ENCODE results near the gene C1orf35.

Gene C1orf35

DNA sequence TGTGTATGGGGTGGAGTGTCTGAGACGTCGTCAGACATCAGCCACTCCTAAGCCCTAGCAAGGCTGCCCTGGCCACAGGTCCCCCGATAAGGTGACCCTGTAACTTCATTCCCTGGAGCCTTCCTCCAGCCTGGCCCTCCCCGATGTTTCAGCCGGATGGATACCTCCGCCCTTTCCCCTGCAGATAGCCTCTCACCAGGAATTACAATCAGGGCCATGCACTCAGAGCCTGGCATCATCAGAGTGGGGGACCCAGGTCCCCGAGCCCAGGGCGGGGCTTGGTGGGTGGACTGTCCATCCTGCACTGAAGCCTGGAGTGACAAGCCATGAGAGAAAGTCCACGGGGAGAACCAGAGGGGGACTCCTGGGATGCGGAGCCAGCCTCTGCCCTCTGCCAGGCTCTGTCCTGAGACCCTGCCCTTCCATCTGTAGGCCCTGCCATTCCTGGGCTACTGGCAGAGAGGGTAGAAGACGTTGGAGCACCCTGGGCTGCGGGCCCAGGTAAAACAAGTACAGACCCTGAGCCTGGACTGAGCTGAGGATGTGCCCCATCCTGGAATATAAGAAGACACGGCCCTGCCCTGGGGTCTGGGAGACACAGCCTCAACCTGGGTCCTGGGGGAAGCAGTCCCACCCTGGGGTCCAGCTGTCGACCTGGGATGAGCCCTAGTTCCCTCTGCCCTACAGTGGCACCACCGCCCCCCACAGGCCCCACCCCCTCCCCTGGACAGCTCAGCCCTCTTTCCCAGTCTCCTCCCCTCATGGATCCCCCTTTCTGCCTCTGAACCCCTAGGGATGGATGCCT is 37.4 kb downstream of the C1orf35 start:
- DNase-seq: no peak

DNA sequence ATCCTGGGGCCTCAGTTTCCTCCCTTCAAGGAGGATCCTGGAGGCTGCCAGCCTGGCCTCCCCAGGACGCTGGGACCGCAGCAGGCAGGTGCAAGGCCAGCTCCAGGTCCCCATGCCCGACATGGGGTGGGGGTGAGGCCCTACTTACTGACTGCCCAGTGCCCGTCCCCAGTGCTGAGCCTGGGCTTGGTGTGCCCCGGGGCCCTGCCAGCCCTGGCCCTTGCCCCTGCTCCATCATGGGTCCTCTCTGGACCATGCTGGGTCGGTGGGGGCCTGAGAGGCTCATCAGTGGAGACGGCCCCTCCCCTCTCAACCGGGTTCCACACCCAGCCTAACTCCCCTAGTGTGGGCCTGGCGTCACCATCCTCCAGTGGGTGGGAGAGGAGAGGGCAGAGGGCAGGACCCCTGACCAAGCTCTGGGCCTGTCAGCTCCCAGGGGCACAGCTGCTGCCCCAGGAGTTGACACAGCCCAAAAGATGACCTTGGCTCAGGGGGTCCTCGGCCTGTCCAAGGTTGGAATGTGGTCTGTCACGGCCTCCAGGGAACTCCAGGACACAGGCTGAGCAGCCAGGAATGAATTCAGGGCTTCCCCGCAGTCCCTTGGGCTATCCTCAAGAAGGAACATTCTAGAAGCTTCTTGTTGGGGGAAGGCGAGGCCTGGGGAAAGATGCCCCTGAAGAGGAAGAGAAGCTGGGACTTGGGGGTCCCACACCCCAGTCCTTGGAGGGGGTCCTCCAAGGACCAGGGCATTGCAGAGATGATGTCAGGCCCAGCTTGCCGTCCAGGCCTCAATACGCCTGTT is 38.2 kb downstream of the C1orf35 start:
- no peak for DNase-seq

DNA sequence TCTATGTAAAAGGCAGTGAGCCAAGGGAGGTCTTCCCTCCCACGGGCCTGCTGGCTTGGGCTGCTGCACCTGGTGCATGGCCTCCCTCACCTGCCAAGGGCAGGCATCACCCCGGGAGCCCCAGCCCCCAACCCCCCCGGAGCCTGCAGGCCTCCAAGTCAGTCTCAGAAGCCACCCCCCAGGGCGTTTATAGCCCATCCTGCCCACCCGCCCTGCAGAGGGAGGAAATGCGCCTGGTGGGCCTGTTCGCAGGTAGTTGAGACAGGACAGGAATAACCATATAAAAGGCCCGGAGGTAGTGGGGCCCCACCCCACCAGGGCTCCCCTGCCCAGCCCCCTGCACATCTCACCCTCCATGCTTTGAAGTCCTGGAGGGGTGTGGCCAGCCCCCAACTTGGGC is 38.8 kb downstream of the C1orf35 start:
- no peak for DNase-seq

DNA sequence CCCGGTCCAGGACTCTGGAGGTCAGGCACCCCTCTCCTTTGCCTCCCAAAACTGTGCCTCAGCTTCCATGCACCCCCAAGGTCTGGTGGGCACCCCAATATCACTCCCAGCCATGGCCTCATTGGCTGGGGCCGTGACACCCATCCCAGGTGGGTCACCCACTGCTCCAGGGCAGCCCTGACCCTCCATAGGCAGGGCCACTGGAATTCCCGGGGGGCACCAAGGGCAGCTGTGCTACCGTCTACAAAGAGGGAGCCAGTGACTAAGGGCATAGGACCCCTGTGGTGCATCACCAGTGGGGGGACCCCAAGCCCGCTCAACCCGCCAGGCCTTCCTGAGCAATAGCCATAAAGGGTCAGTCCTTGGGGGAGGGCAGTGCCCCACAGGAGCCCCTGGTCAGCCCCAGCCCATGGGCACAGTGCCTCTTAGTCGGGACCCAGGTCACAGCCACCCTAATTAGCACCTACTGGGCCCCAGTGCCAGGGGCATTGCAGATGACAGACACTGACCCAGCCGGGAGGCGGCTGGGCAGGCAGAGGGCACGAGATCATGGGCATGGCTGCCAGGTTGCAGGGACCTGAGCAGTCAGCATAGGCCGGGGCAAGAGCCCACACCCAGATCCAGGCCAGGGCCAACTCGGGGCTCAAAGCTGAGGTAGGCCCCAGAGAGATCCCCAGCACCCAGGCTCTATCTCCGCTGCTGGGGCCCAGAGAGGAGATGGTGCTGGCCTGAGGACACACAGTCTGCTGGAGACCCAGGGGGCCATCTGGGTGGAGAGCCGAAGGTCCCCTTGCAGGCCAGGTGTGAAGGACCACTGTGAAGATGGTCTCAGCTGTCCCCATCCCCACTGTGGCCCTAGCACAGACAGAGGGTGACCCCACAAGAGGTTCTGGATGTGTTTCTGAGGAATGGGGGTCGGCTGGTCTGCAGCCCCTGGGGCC is 39.6 kb downstream of the C1orf35 start:
- no peak for DNase-seq

DNA sequence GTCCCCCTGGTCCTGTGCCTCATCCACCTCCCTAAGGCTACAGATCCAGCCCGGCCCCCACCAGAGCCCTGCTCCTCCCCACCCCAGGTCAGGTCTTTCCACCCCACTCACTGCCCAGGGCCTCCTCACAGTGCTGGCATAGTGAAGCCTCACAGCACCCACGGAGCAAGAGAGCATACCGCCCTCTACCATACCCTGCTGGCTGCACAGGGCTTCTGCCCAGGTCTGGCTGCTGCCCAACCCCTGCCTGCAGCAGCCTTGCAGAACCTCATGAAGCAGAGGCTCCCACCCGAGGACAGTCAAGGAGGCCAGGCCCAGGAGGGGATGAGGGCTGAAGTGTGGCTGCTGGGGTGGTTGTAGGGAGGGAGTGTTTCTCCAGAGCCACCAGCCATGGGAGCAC is 40.3 kb downstream of the C1orf35 start:
- DNase-seq: no peak

DNA sequence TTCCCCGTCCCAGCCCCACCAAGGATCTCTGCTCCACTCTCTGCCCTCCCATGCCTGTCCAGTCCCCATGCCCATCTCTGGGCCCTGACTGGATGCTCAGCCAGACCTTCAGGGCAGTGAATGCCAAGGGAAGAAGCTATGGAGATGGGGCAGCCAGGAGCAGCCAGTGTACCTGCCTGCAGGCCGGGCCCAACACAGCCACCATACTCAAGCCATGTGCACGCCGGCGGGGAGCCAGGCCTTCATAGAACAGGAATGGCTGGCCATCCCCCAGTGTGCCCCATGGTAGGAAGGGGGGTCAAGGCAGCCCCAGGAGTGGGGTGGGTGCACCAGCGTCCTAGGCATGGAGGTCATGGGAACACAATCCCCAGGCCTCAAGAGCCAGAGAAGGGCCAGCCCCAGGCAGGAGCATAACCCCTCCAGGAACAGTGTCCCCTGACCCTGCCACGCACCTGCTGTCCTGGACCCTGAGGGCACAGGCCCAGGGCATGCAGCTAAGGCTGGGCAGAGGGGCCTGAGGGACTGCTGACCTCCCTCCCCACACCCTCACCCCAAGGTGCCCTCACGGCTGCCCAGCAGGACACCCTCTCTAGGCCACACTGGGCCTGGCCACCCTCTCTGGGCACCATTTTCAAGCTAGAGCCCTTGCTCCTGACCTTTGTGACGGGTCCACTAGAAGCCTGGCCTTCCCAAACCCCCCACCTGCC is 40.9 kb downstream of the C1orf35 start:
- DNase-seq: no peak

DNA sequence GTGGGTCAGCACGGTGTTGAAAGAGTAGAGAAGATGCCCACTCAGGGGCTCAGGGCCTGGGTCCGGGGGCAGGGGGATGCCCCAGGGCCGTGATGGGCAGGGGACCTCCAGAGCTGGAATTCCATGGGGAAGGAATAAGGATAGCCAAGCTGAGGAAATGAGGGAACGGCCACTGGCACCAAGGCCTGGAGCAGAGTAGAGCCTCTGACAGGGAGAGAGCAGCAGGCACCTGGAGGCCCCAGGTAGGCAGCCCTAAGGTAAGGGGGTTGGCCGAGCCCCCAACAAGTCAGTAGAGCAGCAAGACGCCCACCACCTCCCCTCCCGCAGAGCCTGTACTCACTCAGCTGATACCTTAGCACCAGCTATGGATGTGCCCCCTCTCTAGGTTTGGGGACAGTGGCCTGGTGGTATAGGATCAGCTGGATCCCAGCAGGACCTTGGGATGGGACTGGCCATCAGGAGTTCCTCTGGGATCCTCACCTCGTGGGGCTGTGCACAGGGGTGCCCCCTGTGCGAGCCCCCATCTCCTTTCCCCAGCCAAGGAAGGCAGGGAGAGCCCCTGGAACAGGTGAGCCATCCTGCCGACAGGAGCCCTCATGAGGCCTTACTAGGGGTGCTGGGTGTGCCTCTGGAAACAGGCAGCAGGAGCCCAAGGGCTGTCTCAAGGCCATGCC is 41.6 kb downstream of the C1orf35 start:
- DNase-seq: no peak

DNA sequence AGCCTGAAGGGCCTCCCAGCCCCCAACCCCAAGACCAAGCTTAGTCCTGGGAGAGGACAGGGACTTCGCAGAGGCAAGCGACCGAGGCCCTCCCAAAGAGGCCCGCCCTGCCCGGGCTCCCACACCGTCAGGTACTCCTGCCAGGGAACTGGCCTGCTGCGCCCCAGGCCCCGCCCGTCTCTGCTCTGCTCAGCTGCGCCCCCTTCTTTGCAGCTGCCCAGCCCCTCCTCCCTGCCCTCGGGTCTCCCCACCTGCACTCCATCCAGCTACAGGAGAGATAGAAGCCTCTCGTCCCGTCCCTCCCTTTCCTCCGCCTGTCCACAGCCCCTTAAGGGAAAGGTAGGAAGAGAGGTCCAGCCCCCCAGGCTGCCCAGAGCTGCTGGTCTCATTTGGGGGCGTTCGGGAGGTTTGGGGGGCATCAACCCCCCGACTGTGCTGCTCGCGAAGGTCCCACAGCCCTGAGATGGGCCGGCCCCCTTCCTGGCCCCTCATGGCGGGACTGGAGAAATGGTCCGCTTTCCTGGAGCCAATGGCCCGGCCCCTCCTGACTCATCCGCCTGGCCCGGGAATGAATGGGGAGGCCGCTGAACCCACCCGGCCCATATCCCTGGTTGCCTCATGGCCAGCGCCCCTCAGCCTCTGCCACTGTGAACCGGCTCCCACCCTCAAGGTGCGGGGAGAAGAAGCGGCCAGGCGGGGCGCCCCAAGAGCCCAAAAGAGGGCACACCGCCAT is 42.5 kb downstream of the C1orf35 start:
- DNase-seq: no peak

DNA sequence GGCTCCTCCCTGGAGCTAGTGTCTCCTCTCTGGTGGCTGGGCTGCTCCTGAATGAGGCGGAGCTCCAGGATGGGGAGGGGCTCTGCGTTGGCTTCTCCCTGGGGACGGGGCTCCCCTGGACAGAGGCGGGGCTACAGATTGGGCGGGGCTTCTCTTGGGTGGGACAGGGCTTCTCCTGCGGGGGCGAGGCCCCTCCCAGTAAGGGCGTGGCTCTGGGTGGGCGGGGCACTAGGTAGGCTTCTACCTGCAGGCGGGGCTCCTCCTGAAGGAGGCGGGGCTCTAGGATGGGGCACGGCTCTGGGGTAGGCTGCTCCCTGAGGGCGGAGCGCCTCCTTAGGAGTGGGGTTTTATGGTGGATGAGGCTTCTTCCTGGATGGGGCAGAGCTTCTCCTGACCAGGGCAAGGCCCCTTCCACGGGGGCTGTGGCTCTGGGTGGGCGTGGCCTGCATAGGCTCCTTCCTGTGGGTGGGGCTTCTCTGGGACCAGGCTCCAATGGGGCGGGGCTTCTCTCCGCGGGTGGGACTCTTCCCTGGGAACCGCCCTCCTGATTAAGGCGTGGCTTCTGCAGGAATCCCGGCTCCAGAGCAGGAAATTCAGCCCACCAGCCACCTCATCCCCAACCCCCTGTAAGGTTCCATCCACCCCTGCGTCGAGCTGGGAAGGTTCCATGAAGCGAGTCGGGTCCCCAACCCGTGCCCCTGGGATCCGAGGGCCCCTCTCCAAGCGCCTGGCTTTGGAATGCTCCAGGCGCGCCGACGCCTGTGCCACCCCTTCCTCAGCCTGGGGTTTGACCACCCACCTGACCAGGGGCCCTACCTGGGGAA is 43.3 kb downstream of the C1orf35 start:
- no peak for DNase-seq

DNA sequence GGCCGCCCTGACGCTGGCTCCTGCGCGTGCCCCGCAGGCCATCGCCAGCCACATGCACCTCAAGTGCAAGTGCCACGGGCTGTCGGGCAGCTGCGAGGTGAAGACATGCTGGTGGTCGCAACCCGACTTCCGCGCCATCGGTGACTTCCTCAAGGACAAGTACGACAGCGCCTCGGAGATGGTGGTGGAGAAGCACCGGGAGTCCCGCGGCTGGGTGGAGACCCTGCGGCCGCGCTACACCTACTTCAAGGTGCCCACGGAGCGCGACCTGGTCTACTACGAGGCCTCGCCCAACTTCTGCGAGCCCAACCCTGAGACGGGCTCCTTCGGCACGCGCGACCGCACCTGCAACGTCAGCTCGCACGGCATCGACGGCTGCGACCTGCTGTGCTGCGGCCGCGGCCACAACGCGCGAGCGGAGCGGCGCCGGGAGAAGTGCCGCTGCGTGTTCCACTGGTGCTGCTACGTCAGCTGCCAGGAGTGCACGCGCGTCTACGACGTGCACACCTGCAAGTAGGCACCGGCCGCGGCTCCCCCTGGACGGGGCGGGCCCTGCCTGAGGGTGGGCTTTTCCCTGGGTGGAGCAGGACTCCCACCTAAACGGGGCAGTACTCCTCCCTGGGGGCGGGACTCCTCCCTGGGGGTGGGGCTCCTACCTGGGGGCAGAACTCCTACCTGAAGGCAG is 44.0 kb downstream of the C1orf35 start:
- DNase-seq: no peak

DNA sequence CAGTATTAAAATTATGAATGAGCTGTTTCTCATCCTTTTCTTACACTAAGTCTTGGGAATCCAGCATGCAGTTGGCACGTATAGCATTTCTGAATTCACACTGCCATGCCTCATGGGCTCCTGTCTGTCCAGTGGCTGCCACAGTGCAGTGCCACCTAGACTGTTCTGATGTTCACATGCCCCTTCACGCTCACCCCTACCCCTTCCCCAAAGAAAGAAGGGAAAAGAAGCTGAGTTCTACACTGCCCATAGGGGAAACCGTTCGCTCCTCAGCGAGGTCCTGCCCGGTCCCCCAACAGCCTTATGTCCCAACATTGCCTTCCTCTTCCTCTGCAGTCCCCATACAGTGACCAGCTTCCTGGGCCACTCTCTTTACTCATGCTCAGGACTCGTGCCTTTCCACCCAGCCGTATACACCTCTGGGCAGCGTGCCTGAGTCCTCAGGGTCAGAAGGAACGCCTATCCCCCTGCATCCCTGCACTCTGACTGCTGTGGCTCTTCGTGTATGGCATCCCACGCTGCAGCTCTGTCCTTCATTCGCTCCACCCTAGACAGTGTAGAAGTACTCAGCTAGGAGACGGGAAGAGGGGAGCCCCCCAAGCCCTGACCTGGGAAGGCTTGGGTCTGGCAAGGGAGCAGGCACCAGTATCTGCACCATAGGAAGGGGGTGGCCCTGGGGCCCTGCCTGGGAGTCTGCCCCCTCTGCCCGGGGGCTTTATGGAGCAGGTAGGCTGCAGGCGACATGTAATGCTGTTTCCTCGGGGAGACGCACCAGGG is 44.8 kb downstream of the C1orf35 start:
- no peak for DNase-seq
